Activated naive CD4-positive, alpha-beta T cell treated with anti-CD3 and anti-CD28 coated beads for 36 hours (primary cell): ENCODE data around the gene MLLT10. TPM values are rescaled to one million over a fixed set of nuclear protein-coding genes. Genes with fewer than 3 reads are reported as not detected.

Source experiments
- CTCF ChIA-PET: fragments of 350-600 bp; sonication (Branson Sonifier 250); formaldehyde crosslinking; loops from one replicate; lab custom pipeline; 2021; ENCODE audit warnings: antibody characterized with exemption; lab: Charles Lee
- DNase-seq: peaks from one replicate; pipeline ENCODE4 v3.0.0-alpha.2; 2020
- H3K27ac Mint-ChIP-seq: one replicate; pipeline ENCODE4 v1.8.0; 2021; ENCODE audit warnings: mild to moderate bottlenecking, mixed read lengths
- H3K27me3 Mint-ChIP-seq: one replicate; pipeline ENCODE4 v1.8.0; 2021; ENCODE audit warnings: low read depth, mixed read lengths
- H3K36me3 Mint-ChIP-seq: one replicate; pipeline ENCODE4 v1.8.0; 2021; ENCODE audit warnings: low read depth, mixed read lengths
- H3K4me1 Mint-ChIP-seq: one replicate; pipeline ENCODE4 v1.8.0; 2021; ENCODE audit warnings: low read depth, mixed read lengths
- H3K4me3 Mint-ChIP-seq: one replicate; pipeline ENCODE4 v1.8.0; 2021; ENCODE audit warnings: mild to moderate bottlenecking, moderate library complexity, mixed read lengths
- H3K9me3 Mint-ChIP-seq: one replicate; pipeline ENCODE4 v1.8.0; 2021; ENCODE audit warnings: mixed read lengths
- intact Hi-C: fragments of 100-400 bp; cut with micrococcal nuclease; formaldehyde crosslinking; loops from one replicate; pipeline ENCODE4 v1.15.1; 2023
- total RNA-seq, 2 experiments: library from RNA; stranded (reverse); gene quantifications; one replicate each; pipeline ENCODE4 v1.2.3, GENCODE V29; 2021

Gene MLLT10
- total RNA-seq, 2 experiments from 2014 or later, result 23.0 to 23.7 TPM

- Mint-ChIP-seq H3K36me3 (peaks cover 21% of the 10 kb centered on the region), H3K27ac (no peak overlapping the region), H3K27me3 (no peaks in the 10 kb centered on the region), H3K9me3 (no peaks in the 10 kb centered on the region), H3K4me3 (no peak overlapping the region), H3K4me1 (peaks cover 21% of the 10 kb centered on the region)
- CTCF ChIA-PET, result no interaction called here
- no peak for DNase-seq
- intact Hi-C loops, result no loop called here
Observed at GRCh38 chr10:21650353-21650752, 116.3 kb downstream of the MLLT10 start.

GRCh38 chr10:21655236-21655635 lies 121.2 kb downstream of the MLLT10 start:
- Mint-ChIP-seq H3K36me3 (peaks cover 7% of the 10 kb centered on the region), H3K4me3 (no peak overlapping the region), H3K27me3 (no peaks in the 10 kb centered on the region), H3K27ac (no peak overlapping the region), H3K4me1 (peaks cover 9% of the 10 kb centered on the region), H3K9me3 (no peaks in the 10 kb centered on the region)
- intact Hi-C loops, result no loop called here
- no peak for DNase-seq
- CTCF ChIA-PET, result no interaction called here

- intact Hi-C loops, result no loop called here
- no peak for DNase-seq
- Mint-ChIP-seq H3K4me3 (no peak overlapping the region), H3K9me3 (no peaks in the 10 kb centered on the region), H3K36me3 (peaks cover 7% of the 10 kb centered on the region), H3K27ac (no peak overlapping the region), H3K27me3 (no peaks in the 10 kb centered on the region), H3K4me1 (peaks cover 9% of the 10 kb centered on the region)
- CTCF ChIA-PET, result no interaction called here
Observed at GRCh38 chr10:21655687-21656086, 121.7 kb downstream of the MLLT10 start.

DNA sequence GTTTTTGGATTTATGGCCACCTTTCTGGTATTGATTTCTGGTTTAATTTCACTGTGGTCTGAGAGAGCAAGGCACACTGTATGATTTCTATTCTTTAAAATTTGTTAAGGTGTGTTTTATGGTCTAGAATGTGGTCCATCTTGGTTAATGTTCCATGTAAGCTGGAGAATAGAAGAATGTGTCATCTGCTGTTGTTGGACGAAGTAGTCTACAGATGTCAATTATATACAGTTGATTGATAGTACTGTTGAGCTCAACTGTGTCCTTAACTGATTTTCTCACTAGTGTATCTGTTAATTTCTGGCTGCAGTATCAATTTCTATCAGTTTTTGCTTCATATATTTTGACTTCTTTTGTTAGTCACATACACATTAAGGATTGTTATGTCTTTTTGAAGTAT lies 127.1 kb downstream of the MLLT10 start:
- H3K4me1 Mint-ChIP-seq, result peaks cover 30% of the 10 kb centered on the region
- no peaks in the 10 kb centered on the region for H3K9me3 Mint-ChIP-seq
- intact Hi-C loops, result no loop called here
- no peaks in the 10 kb centered on the region for H3K27me3 Mint-ChIP-seq
- H3K27ac Mint-ChIP-seq, result no peak overlapping the region
- no peak overlapping the region for H3K4me3 Mint-ChIP-seq
- no peak for DNase-seq
- H3K36me3 Mint-ChIP-seq, result peaks cover 10% of the 10 kb centered on the region
- CTCF ChIA-PET, result interaction anchor here (0.6 kb wide), 1 partner anchor 43 kb away, joined by 3 read pairs; no protein-coding TSS in a partner anchor

GRCh38 chr10:21661935-21662334 lies 127.9 kb downstream of the MLLT10 start:
- no peaks in the 10 kb centered on the region for H3K9me3 Mint-ChIP-seq
- no peak overlapping the region for H3K27ac Mint-ChIP-seq
- no peaks in the 10 kb centered on the region for H3K27me3 Mint-ChIP-seq
- DNase-seq, result no peak
- peaks cover 33% of the 10 kb centered on the region for H3K4me1 Mint-ChIP-seq
- CTCF ChIA-PET, result no interaction called here
- intact Hi-C loops, result no loop called here
- peaks cover 10% of the 10 kb centered on the region for H3K36me3 Mint-ChIP-seq
- H3K4me3 Mint-ChIP-seq, result no peak overlapping the region

GRCh38 chr10:21662635-21663034 lies 128.6 kb downstream of the MLLT10 start:
- no peak overlapping the region for H3K27ac Mint-ChIP-seq
- peaks cover 37% of the 10 kb centered on the region for H3K4me1 Mint-ChIP-seq
- no peak for DNase-seq
- H3K27me3 Mint-ChIP-seq, result no peaks in the 10 kb centered on the region
- intact Hi-C loops, result no loop called here
- CTCF ChIA-PET, result no interaction called here
- H3K4me3 Mint-ChIP-seq, result no peak overlapping the region
- peaks cover 12% of the 10 kb centered on the region for H3K36me3 Mint-ChIP-seq
- H3K9me3 Mint-ChIP-seq, result no peaks in the 10 kb centered on the region

- Mint-ChIP-seq H3K36me3 (peaks cover 17% of the 10 kb centered on the region), H3K9me3 (no peaks in the 10 kb centered on the region), H3K27me3 (no peaks in the 10 kb centered on the region), H3K4me1 (peaks cover 14% of the 10 kb centered on the region), H3K4me3 (no peak overlapping the region), H3K27ac (no peak overlapping the region)
- intact Hi-C loops, result no loop called here
- CTCF ChIA-PET, result no interaction called here
- no peak for DNase-seq
Observed at GRCh38 chr10:21668831-21669230, 134.8 kb downstream of the MLLT10 start.

DNA sequence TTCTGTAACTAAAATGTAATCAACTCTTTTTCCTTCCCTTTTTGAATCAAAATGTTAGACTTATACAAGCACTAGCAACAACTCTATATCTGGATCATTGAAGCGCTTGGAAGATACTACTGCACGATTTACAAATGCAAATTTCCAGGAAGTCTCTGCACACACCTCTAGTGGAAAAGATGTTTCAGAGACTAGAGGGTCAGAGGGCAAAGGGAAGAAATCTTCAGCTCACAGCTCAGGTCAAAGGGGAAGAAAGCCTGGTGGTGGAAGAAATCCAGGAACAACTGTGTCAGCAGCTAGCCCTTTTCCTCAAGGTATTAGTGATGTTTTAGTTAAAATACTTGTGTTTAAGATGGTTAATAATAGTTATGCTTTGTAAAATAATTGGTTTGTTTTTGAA lies 136.4 kb downstream of the MLLT10 start:
- H3K4me1 Mint-ChIP-seq, result peaks cover 15% of the 10 kb centered on the region
- no peaks in the 10 kb centered on the region for H3K9me3 Mint-ChIP-seq
- no peak overlapping the region for H3K27ac Mint-ChIP-seq
- CTCF ChIA-PET, result no interaction called here
- H3K27me3 Mint-ChIP-seq, result no peaks in the 10 kb centered on the region
- peaks cover 15% of the 10 kb centered on the region for H3K36me3 Mint-ChIP-seq
- intact Hi-C loops, result no loop called here
- DNase-seq, result no peak
- H3K4me3 Mint-ChIP-seq, result no peak overlapping the region

DNA sequence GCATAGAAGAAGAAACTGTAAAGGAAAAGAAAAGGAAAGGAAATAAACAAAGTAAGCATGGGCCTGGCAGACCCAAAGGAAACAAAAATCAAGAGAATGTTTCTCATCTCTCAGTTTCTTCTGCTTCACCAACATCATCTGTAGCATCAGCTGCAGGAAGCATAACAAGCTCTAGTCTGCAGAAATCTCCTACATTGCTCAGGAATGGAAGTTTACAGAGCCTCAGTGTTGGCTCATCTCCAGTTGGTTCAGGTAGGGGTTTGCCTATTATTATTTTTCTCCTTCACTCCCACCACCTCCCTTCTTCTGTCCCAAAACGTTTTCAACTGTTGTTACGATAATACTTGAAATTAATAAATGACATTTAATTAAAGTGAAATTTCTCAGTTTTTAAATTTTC lies 139.6 kb downstream of the MLLT10 start:
- Mint-ChIP-seq H3K27ac (no peak overlapping the region), H3K4me3 (no peak overlapping the region), H3K4me1 (peaks cover 4% of the 10 kb centered on the region), H3K36me3 (peaks cover 14% of the 10 kb centered on the region), H3K9me3 (no peaks in the 10 kb centered on the region), H3K27me3 (no peaks in the 10 kb centered on the region)
- CTCF ChIA-PET, result no interaction called here
- no peak for DNase-seq
- intact Hi-C loops, result no loop called here

DNA sequence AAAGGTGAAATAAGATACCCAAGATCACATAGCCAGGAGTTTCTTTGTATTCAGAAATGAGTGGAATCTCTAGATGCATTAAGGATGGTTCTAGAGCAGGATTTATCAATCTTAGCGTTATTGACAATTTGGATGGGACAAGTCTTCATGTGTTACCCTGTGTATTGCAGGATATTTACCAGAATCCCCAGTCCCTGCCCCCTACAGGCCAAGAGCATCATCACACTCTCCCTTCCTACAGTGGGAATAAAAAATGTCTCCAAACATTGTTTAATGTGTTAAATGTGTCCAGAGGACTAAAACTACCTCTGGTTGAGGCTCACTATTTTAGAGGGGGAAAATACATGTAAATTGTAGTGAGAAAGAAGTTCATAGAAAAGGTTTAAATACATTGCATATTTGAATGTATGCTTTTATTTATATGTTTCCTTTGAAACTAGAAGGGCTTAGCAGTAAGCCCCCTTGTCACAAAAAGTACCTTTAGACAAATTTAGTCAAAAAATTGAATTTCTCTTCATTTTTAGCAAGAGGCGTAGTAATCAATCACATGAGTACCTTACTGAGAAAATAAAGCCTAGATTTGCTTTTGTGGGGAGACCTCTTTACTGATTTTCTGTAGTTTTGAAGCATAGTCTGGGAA lies 141.2 kb downstream of the MLLT10 start:
- Mint-ChIP-seq H3K36me3 (peaks cover 17% of the 10 kb centered on the region), H3K9me3 (no peaks in the 10 kb centered on the region), H3K4me1 (peaks cover 3% of the 10 kb centered on the region), H3K27me3 (no peaks in the 10 kb centered on the region), H3K4me3 (no peak overlapping the region), H3K27ac (no peak overlapping the region)
- CTCF ChIA-PET, result no interaction called here
- peak; percentile 51 for DNase-seq
- intact Hi-C loops, result loop anchor here (5.0 kb wide), 2 partner anchors 143 to 178 kb away; partner anchors contain the start of gene MLLT10

- Mint-ChIP-seq H3K4me3 (no peak overlapping the region), H3K9me3 (no peaks in the 10 kb centered on the region), H3K27me3 (no peaks in the 10 kb centered on the region), H3K4me1 (peaks cover 2% of the 10 kb centered on the region), H3K36me3 (peaks cover 22% of the 10 kb centered on the region), H3K27ac (no peak overlapping the region)
- CTCF ChIA-PET, result interaction anchor here (0.6 kb wide), 1 partner anchor 1033 kb away, joined by 3 read pairs; no protein-coding TSS in a partner anchor
- DNase-seq, result no peak
- intact Hi-C loops, result loop anchor here (5.0 kb wide), 2 partner anchors 145 to 180 kb away; partner anchors contain the start of gene MLLT10
Observed at GRCh38 chr10:21677551-21677950, 143.5 kb downstream of the MLLT10 start.

DNA sequence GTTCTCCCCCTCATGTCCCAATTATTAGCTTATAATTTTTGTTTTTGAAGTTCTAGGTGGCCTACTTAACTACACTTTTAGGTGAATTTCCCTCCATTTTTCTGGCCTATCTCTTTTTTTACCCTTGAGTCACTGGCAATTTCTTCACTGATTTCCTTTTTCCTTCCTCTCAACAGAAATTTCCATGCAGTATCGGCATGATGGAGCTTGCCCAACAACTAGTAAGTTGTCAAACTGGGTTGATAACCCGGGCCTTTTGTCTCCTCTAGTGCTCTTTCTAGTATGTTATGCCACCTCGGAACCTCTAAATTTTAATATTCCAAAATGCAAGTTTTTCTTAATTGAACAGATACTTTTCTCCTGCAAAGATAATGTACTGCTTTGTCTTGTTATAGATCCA lies 147.1 kb downstream of the MLLT10 start:
- no peak overlapping the region for H3K4me3 Mint-ChIP-seq
- CTCF ChIA-PET, result no interaction called here
- DNase-seq, result no peak
- no peaks in the 10 kb centered on the region for H3K27me3 Mint-ChIP-seq
- no peaks in the 10 kb centered on the region for H3K9me3 Mint-ChIP-seq
- peaks cover 21% of the 10 kb centered on the region for H3K36me3 Mint-ChIP-seq
- intact Hi-C loops, result no loop called here
- H3K27ac Mint-ChIP-seq, result no peak overlapping the region
- peaks cover 4% of the 10 kb centered on the region for H3K4me1 Mint-ChIP-seq

DNA sequence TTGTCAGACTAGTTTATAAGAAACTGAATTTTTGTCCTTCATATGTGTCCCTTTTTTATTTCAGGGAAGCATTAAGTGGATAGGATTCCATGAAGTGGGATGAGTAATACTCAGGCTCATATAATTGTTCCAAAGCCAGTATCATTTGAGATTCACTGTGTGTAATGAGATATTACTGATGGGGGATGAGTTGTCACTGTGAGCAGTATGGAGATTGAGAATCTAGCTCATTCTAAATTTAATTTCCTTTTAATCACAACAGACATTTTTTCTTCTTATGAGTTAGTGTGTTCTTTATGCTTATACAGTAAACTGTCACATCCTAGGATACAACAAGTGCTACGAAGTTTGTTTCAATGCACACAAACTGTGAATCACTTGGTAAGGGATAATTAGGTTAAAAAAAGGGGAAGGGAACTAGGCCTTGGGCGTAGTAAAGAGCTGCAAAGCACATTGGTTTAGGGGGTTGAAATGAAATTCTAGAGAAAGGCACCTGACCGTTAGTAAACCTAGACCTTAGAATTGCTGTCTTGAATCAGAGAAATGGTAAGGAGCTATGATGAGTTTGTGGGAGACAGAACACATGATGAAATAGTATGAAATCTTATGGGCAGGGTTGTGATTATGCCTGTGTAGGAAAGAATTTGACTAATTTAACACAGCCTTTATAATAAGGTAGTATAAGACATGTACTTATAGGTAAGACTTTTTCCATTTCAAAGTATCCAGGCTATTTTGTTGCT lies 153.4 kb downstream of the MLLT10 start:
- Mint-ChIP-seq H3K4me1 (peaks cover 10% of the 10 kb centered on the region), H3K4me3 (no peak overlapping the region), H3K27ac (no peak overlapping the region), H3K9me3 (no peaks in the 10 kb centered on the region), H3K27me3 (no peaks in the 10 kb centered on the region), H3K36me3 (peaks cover 12% of the 10 kb centered on the region)
- no peak for DNase-seq
- CTCF ChIA-PET, result interaction anchor here (0.9 kb wide), 1 partner anchor 29 kb away, joined by 3 read pairs; no protein-coding TSS in a partner anchor
- intact Hi-C loops, result no loop called here
